ENCODE measurements around the gene DGLUCY.
"Not testable (repeated sequence)": the region's sequence is repeated elsewhere in the genome, so short reads cannot be mapped to it uniquely, and the experiment has no call there.

DGLUCY gene

GRCh38 chr14:91113829-91114078 is at the start of gene DGLUCY:
Gene DGLUCY, plus strand, starts transcription at chr14:91114073. Its CDS starts 46,222 bp downstream, at chr14:91160295.
- no peak for DNase-seq (ENCODE audit: low read depth)

GRCh38 chr14:91065266-91065665 is 48.6 kb upstream of the DGLUCY start:
- no peak for DNase-seq (ENCODE audit: low read depth)

GRCh38 chr14:91067186-91067585 is 46.7 kb upstream of the DGLUCY start:
- DNase-seq (ENCODE audit: low read depth): no peak

- no peak for DNase-seq (ENCODE audit: low read depth)
These were observed 45.2 kb upstream of the DGLUCY start for GRCh38 chr14:91068642-91069041.

GRCh38 chr14:91070572-91070971 is 43.3 kb upstream of the DGLUCY start:
- no peak for DNase-seq (ENCODE audit: low read depth)

GRCh38 chr14:91075553-91075952 is 38.3 kb upstream of the DGLUCY start:
- DNase-seq (ENCODE audit: low read depth): no peak

- DNase-seq (ENCODE audit: low read depth): no peak
These were observed 35.7 kb upstream of the DGLUCY start for GRCh38 chr14:91078095-91078737.

GRCh38 chr14:91080071-91080470 is 33.8 kb upstream of the DGLUCY start:
- DNase-seq (ENCODE audit: low read depth): no peak

- no peak for DNase-seq (ENCODE audit: low read depth)
These were observed 31.6 kb upstream of the DGLUCY start for GRCh38 chr14:91082282-91082681.

GRCh38 chr14:91084516-91084915 is 29.4 kb upstream of the DGLUCY start:
- DNase-seq (ENCODE audit: low read depth): no peak

GRCh38 chr14:91087470-91087869 is 26.4 kb upstream of the DGLUCY start:
- DNase-seq (ENCODE audit: low read depth): not testable (repeated sequence)

GRCh38 chr14:91088585-91089235 is 25.2 kb upstream of the DGLUCY start:
- DNase-seq (ENCODE audit: low read depth): no peak

GRCh38 chr14:91089958-91090535 is 23.8 kb upstream of the DGLUCY start:
- no peak for DNase-seq (ENCODE audit: low read depth)

GRCh38 chr14:91090743-91091142 is 23.1 kb upstream of the DGLUCY start:
- DNase-seq (ENCODE audit: low read depth): no peak

GRCh38 chr14:91092073-91092472 is 21.8 kb upstream of the DGLUCY start:
- DNase-seq (ENCODE audit: low read depth): no peak

GRCh38 chr14:91093743-91094472 is 20.0 kb upstream of the DGLUCY start:
- DNase-seq (ENCODE audit: low read depth): not testable (repeated sequence)

GRCh38 chr14:91094772-91095171 is 19.1 kb upstream of the DGLUCY start:
- DNase-seq (ENCODE audit: low read depth): no peak

- no peak for DNase-seq (ENCODE audit: low read depth)
These were observed 18.7 kb upstream of the DGLUCY start for GRCh38 chr14:91095178-91095577.

- not testable (repeated sequence) for DNase-seq (ENCODE audit: low read depth)
These were observed 16.2 kb upstream of the DGLUCY start for GRCh38 chr14:91097657-91098056.

GRCh38 chr14:91098591-91098990 is 15.3 kb upstream of the DGLUCY start:
- DNase-seq (ENCODE audit: low read depth): peak; percentile 0

- no peak for DNase-seq (ENCODE audit: low read depth)
These were observed 13.8 kb upstream of the DGLUCY start for GRCh38 chr14:91100102-91100501.

GRCh38 chr14:91103116-91103515 is 10.8 kb upstream of the DGLUCY start:
- no peak for DNase-seq (ENCODE audit: low read depth)

GRCh38 chr14:91108941-91109611 is 4.8 kb upstream of the DGLUCY start:
- no peak for DNase-seq (ENCODE audit: low read depth)

Data from HS-5 (cell line).